Frontal cortex (tissue), 4 donors: ENCODE measurements around the gene SGCA. TPM values are rescaled to one million over a fixed set of nuclear protein-coding genes. Genes with fewer than 3 reads are reported as not detected.
A peak's percentile ranks its signal among the peaks of the same experiment; 100 is the strongest.

Source experiments
- DNase-seq, 2 donors: peaks; one replicate each; pipeline ENCODE4 v3.0.0; 2012; ENCODE audit warnings: low spot score in 2 of 2
- FAIRE-seq: peaks from 2 replicates; lab custom pipeline; 2012; peaks lifted over from hg19 to GRCh38; lab: Jason Lieb, UNC
- total RNA-seq: library from RNA; depleted of rRNA; stranded (reverse); fragments of >200 nt; gene quantifications from one replicate; pipeline ENCODE4 v1.2.3, GENCODE V29; 2014
- donor health status: control.
- donor health status: control.
- donor health status: control.

The SGCA gene
- total RNA-seq, 1 donor from 2014 or later, result not detected

GRCh38 chr17:50162466-50163254, 3.1 kb upstream of the SGCA start:
- no peak for DNase-seq
- FAIRE-seq, result no peak

GRCh38 chr17:50163843-50164696, 1.7 kb upstream of the SGCA start:
- DNase-seq, result no peak
- no peak for FAIRE-seq

GRCh38 chr17:50164697-50164988, 1.2 kb upstream of the SGCA start:
- FAIRE-seq (no peak), DNase-seq (no peak)

- FAIRE-seq (no peak), DNase-seq (no peak)
Observed at GRCh38 chr17:50165066-50165465, 739 bp upstream of the SGCA start.

- FAIRE-seq (no peak), DNase-seq (no peak)
Observed at GRCh38 chr17:50165466-50165865, 339 bp upstream of the SGCA start.

- DNase-seq, result no peak
- no peak for FAIRE-seq
Observed at GRCh38 chr17:50166518-50167181, 845 bp downstream of the SGCA start.

GRCh38 chr17:50167371-50167770, 1.6 kb downstream of the SGCA start:
- DNase-seq, result no peak
- FAIRE-seq, result no peak

- FAIRE-seq (no peak), DNase-seq (no peak)
Observed at GRCh38 chr17:50168319-50168718, 2.5 kb downstream of the SGCA start.

- no peak for FAIRE-seq
- DNase-seq, result peak; percentile 59 to 75
Observed at GRCh38 chr17:50169121-50169764, 3.4 kb downstream of the SGCA start.

GRCh38 chr17:50169881-50170459, 4.2 kb downstream of the SGCA start:
- no peak for FAIRE-seq
- DNase-seq, result no peak

GRCh38 chr17:50170662-50171370, 5.0 kb downstream of the SGCA start:
- no peak for FAIRE-seq
- DNase-seq, result no peak

- DNase-seq, result no peak
- FAIRE-seq, result no peak
Observed at GRCh38 chr17:50171371-50172071, 5.7 kb downstream of the SGCA start.

- DNase-seq, result no peak
- no peak for FAIRE-seq
Observed at GRCh38 chr17:50172130-50172529, 6.3 kb downstream of the SGCA start.

- FAIRE-seq (no peak), DNase-seq (no peak)
Observed at GRCh38 chr17:50172936-50173334, 7.1 kb downstream of the SGCA start.

- FAIRE-seq, result no peak
- no peak for DNase-seq
Observed at GRCh38 chr17:50173335-50173941, 7.6 kb downstream of the SGCA start.

- DNase-seq, result no peak
- FAIRE-seq, result no peak
Observed at GRCh38 chr17:50174444-50174843, 8.6 kb downstream of the SGCA start.

- FAIRE-seq (no peak), DNase-seq (no peak)
Observed at GRCh38 chr17:50175035-50175807, 9.4 kb downstream of the SGCA start.
